Tibial nerve (tissue), 4 donors: ENCODE data around the gene CD58. TPM values are rescaled to one million over a fixed set of nuclear protein-coding genes. Genes with fewer than 3 reads are reported as not detected.

ENCODE experiments used
- DNase-seq, 2 donors: peaks; one replicate each; pipeline ENCODE4 v3.0.0-alpha.2; 2019; ENCODE audit warnings: low spot score in 2 of 2
- H3K27ac ChIP-seq, 4 donors: fragments of 200-600 bp; sonication (generic) in 3 of 4; one replicate each; pipeline ENCODE4 v1.5.1; 2017 to 2019; ENCODE audit warnings: mild to moderate bottlenecking in 1 of 4
- H3K27me3 ChIP-seq, 2 donors: fragments of 200-600 bp; sonication (generic) in 1 of 2; one replicate each; pipeline versions ENCODE4 v1.5.1 to v1.6.0; 2017 to 2019
- H3K36me3 ChIP-seq, 3 donors: fragments of 200-600 bp; sonication (generic); one replicate each; pipeline ENCODE4 v1.5.1; 2018 to 2019
- H3K4me1 ChIP-seq, 4 donors: fragments of 200-600 bp; sonication (generic) in 3 of 4; one replicate each; pipeline ENCODE4 v1.5.1; 2017 to 2019
- H3K4me3 ChIP-seq, 4 donors: fragments of 200-600 bp; sonication (generic) in 3 of 4; one replicate each; pipeline ENCODE4 v1.5.1; 2017 to 2019; ENCODE audit warnings: mild to moderate bottlenecking in 1 of 4, moderate library complexity in 1 of 4
- H3K9me3 ChIP-seq, 4 donors: fragments of 200-600 bp; sonication (generic) in 3 of 4; one replicate each; pipeline ENCODE4 v1.5.1; 2017 to 2019
- CTCF ChIP-seq, 5 experiments: fragments of 200-600 bp in 3 of 5; fragments of 450-650 bp in 2 of 5; sonication (generic) in 3 of 5; IDR thresholded peaks; one replicate each; pipeline ENCODE4 v1.5.1; 2016 to 2019; ENCODE audit warnings: antibody characterized with exemption in 5 of 5, mild to moderate bottlenecking in 3 of 5, moderate library complexity in 2 of 5
- EP300 ChIP-seq, 2 donors: sonication (generic); formaldehyde crosslinking; IDR thresholded peaks; one replicate each; pipeline ENCODE4 v1.6.1; 2017; ENCODE audit warnings: antibody characterized with exemption in 2 of 2, mild to moderate bottlenecking in 1 of 2
- POLR2A ChIP-seq, 2 donors: fragments of 450-650 bp; IDR thresholded peaks; one replicate each; pipeline ENCODE4 v1.6.1; 2017; ENCODE audit warnings: antibody characterized with exemption in 2 of 2, mild to moderate bottlenecking in 2 of 2, moderate library complexity in 2 of 2
- WGBS, 2 donors: methylation state at CpG; one replicate each; pipeline ENCODE4 v1.1.5; 2018; 5-methylcytosine and 5-hydroxymethylcytosine counted together
- total RNA-seq, 4 donors: library from RNA; depleted of rRNA; stranded (reverse); fragments of >200 nt; gene quantifications; one replicate each; pipeline ENCODE4 v1.1.0, GENCODE V29; 2016

The CD58 gene
- total RNA-seq, 4 donors from 2014 or later = 15.9 to 36.0 (median 21.8) TPM

- H3K9me3 ChIP-seq = no peaks in the 10 kb centered on the region
- WGBS, 2 donors = 87 to 92% methylated on average over 3 of the region's 3 CpGs
These were observed 41.6 kb downstream of the CD58 start for GRCh38 chr1:116529199-116529631.

GRCh38 chr1:116528329-116529083 lies 42.3 kb downstream of the CD58 start:
- no peak overlapping the region for H3K27ac ChIP-seq
- no peaks in the 10 kb centered on the region for H3K9me3 ChIP-seq
- DNase-seq = no peak
- 63 to 82% methylated on average over 1 of the region's 1 CpG for WGBS, 2 donors
- H3K36me3 ChIP-seq = peaks cover 0 to 23% (median 0%) of the 10 kb centered on the region in 3 donors
- H3K27me3 ChIP-seq = no peaks in the 10 kb centered on the region
- no peaks in the 10 kb centered on the region for H3K4me1 ChIP-seq
- H3K4me3 ChIP-seq = no peak overlapping the region
- no peak for TF ChIP-seq POLR2A (IDR thresholded peaks at IDR 0.05)
- TF ChIP-seq EP300 (IDR thresholded peaks at IDR 0.05) = no peak
- no peak for TF ChIP-seq CTCF (IDR thresholded peaks at IDR 0.05)

More at GRCh38 chr1:116529199-116529631, 41.6 kb downstream of the CD58 start:
- DNase-seq = no peak
- TF ChIP-seq EP300 (IDR thresholded peaks at IDR 0.05) = no peak
- TF ChIP-seq POLR2A (IDR thresholded peaks at IDR 0.05) = no peak
- no peak for TF ChIP-seq CTCF (IDR thresholded peaks at IDR 0.05)
- Histone ChIP-seq H3K27me3 (no peaks in the 10 kb centered on the region), H3K4me1 (no peaks in the 10 kb centered on the region), H3K4me3 (no peak overlapping the region), H3K27ac (no peak overlapping the region), H3K36me3 (peaks cover 0 to 30% (median 0%) of the 10 kb centered on the region in 3 donors)

GRCh38 chr1:116525440-116525839 lies 45.4 kb downstream of the CD58 start:
- TF ChIP-seq POLR2A (IDR thresholded peaks at IDR 0.05) = no peak
- no peak for TF ChIP-seq CTCF (IDR thresholded peaks at IDR 0.05)
- TF ChIP-seq EP300 (IDR thresholded peaks at IDR 0.05) = no peak
- WGBS, 2 donors = 98% methylated on average over 2 of the region's 2 CpGs
- no peaks in the 10 kb centered on the region for H3K27me3 ChIP-seq

GRCh38 chr1:116521186-116521585 lies 49.6 kb downstream of the CD58 start:
- H3K9me3 ChIP-seq = no peaks in the 10 kb centered on the region
- no peaks in the 10 kb centered on the region for H3K4me1 ChIP-seq
- no peak overlapping the region for H3K4me3 ChIP-seq
- WGBS, 2 donors = 76 to 87% methylated on average over 3 of the region's 3 CpGs
- H3K36me3 ChIP-seq = peaks cover 0 to 14% (median 0%) of the 10 kb centered on the region in 3 donors
- H3K27ac ChIP-seq = no peak overlapping the region
- TF ChIP-seq CTCF (IDR thresholded peaks at IDR 0.05) (no peak), EP300 (IDR thresholded peaks at IDR 0.05) (no peak), POLR2A (IDR thresholded peaks at IDR 0.05) (no peak)
- no peak for DNase-seq
- H3K27me3 ChIP-seq = no peaks in the 10 kb centered on the region

More at GRCh38 chr1:116525440-116525839, 45.4 kb downstream of the CD58 start:
- Histone ChIP-seq H3K36me3 (no peaks in the 10 kb centered on the region), H3K4me1 (no peaks in the 10 kb centered on the region), H3K9me3 (no peaks in the 10 kb centered on the region), H3K4me3 (no peak overlapping the region), H3K27ac (no peak overlapping the region)
- DNase-seq = no peak

- Histone ChIP-seq H3K27me3 (no peaks in the 10 kb centered on the region), H3K9me3 (no peaks in the 10 kb centered on the region), H3K27ac (no peak overlapping the region), H3K4me1 (peaks cover 0 to 4% (median 0%) of the 10 kb centered on the region in 4 donors), H3K36me3 (peaks cover 0 to 17% (median 0%) of the 10 kb centered on the region in 3 donors), H3K4me3 (no peak overlapping the region)
- TF ChIP-seq CTCF (IDR thresholded peaks at IDR 0.05) (no peak), POLR2A (IDR thresholded peaks at IDR 0.05) (no peak), EP300 (IDR thresholded peaks at IDR 0.05) (no peak)
- WGBS, 2 donors = 95 to 97% methylated on average over 3 of the region's 3 CpGs
- DNase-seq = no peak
These were observed 52.4 kb downstream of the CD58 start for GRCh38 chr1:116518400-116518799.
